NB4 (cell line): ENCODE measurements around the gene TXNRD2.

Source experiments
- DNase-seq: peaks from one replicate; pipeline ENCODE4 v3.0.0; 2010; ENCODE audit warnings: low read depth
- H3K4me3 ChIP-seq: one replicate; pipeline ENCODE4 v1.5.1; 2011; ENCODE audit warnings: mild to moderate bottlenecking, low read depth, low read length, moderate library complexity
- CTCF ChIP-seq: IDR thresholded peaks from one replicate; pipeline ENCODE4 v1.5.1; 2012; ENCODE audit warnings: low read depth, low read length
- MAX ChIP-seq: IDR thresholded peaks from 2 replicates; pipeline ENCODE4 v1.6.1; 2011; ENCODE audit warnings: low read depth, low read length
- MYC ChIP-seq: IDR thresholded peaks from 2 replicates; pipeline ENCODE4 v1.6.1; 2011; ENCODE audit warnings: low read depth, low read length
- POLR2A ChIP-seq: IDR thresholded peaks from 2 replicates; pipeline ENCODE4 v1.6.1; 2011; ENCODE audit warnings: mild to moderate bottlenecking; ENCODE audit not compliant: insufficient read length; ENCODE audit errors: extremely low read depth

The TXNRD2 gene

GRCh38 chr22:19905347-19906276 lies 36.0 kb downstream of the TXNRD2 start:
- no peak overlapping the region for H3K4me3 ChIP-seq
- no peak for DNase-seq
- TF ChIP-seq POLR2A (no peak), MYC (no peak), MAX (no peak), CTCF (no peak)

- DNase-seq, result no peak
- H3K4me3 ChIP-seq, result no peak overlapping the region
- TF ChIP-seq POLR2A (no peak), CTCF (no peak), MAX (no peak), MYC (no peak)
Measured at GRCh38 chr22:19904935-19905334, 36.7 kb downstream of the TXNRD2 start.

GRCh38 chr22:19904174-19904856 lies 37.3 kb downstream of the TXNRD2 start:
- H3K4me3 ChIP-seq, result no peak overlapping the region
- TF ChIP-seq POLR2A (no peak), MAX (no peak), CTCF (no peak), MYC (no peak)
- no peak for DNase-seq

GRCh38 chr22:19903513-19903912 lies 38.1 kb downstream of the TXNRD2 start:
- TF ChIP-seq POLR2A (no peak), CTCF (no peak), MYC (no peak), MAX (no peak)
- no peak overlapping the region for H3K4me3 ChIP-seq
- DNase-seq, result no peak

- TF ChIP-seq CTCF (no peak), MYC (no peak), POLR2A (no peak), MAX (no peak)
- no peak for DNase-seq
- H3K4me3 ChIP-seq, result no peak overlapping the region
Measured at GRCh38 chr22:19903031-19903430, 38.6 kb downstream of the TXNRD2 start.
